CD1c-positive myeloid dendritic cell (primary cell): ENCODE measurements around the gene PSMB1.

Experiments
- DNase-seq: peaks from one replicate; pipeline ENCODE4 v3.0.0-alpha.2; 2016; ENCODE audit errors: extremely low spot score

Gene PSMB1

GRCh38 chr6:170552765-170553533, at the start of gene PSMB1:
PSMB1 (minus strand) TSS chr6:170553307; CDS start chr6:170553242, 65 bp downstream.
- DNase-seq = peak; percentile 95

- no peak for DNase-seq
Observed at GRCh38 chr6:170597278-170597677, 44.2 kb upstream of the PSMB1 start.

- DNase-seq = no peak
Observed at GRCh38 chr6:170596426-170596825, 43.3 kb upstream of the PSMB1 start.

- DNase-seq = no peak
Observed at GRCh38 chr6:170590725-170591124, 37.6 kb upstream of the PSMB1 start.

- DNase-seq = no peak
Observed at GRCh38 chr6:170584954-170585498, 31.9 kb upstream of the PSMB1 start.

GRCh38 chr6:170584181-170584953, 31.3 kb upstream of the PSMB1 start, which contains the start of gene PDCD2:
PDCD2 (minus strand) TSS chr6:170584637; CDS start chr6:170584581, 56 bp downstream.
- peak; percentile 95 for DNase-seq

- DNase-seq = no peak
Observed at GRCh38 chr6:170583756-170584180, 30.7 kb upstream of the PSMB1 start.

GRCh38 chr6:170578909-170579308, 25.8 kb upstream of the PSMB1 start:
- DNase-seq = no peak

GRCh38 chr6:170575250-170575649, 22.1 kb upstream of the PSMB1 start:
- no peak for DNase-seq

GRCh38 chr6:170572704-170573466, 19.8 kb upstream of the PSMB1 start:
- no peak for DNase-seq

GRCh38 chr6:170564936-170565530, 11.9 kb upstream of the PSMB1 start:
- no peak for DNase-seq

- no peak for DNase-seq
Observed at GRCh38 chr6:170561555-170561954, 8.4 kb upstream of the PSMB1 start.

GRCh38 chr6:170555305-170555704, 2.2 kb upstream of the PSMB1 start:
- no peak for DNase-seq

- DNase-seq = no peak
Observed at GRCh38 chr6:170554796-170555137, 1.7 kb upstream of the PSMB1 start.

GRCh38 chr6:170554013-170554795, 1.1 kb upstream of the PSMB1 start, which contains the start of gene TBP:
TBP (plus strand) TSS chr6:170554369; CDS start chr6:170557030, 2,661 bp downstream.
- peak; percentile 99 for DNase-seq

GRCh38 chr6:170553534-170554012, 466 bp upstream of the PSMB1 start:
- peak; percentile 63 for DNase-seq

- no peak for DNase-seq
Observed at GRCh38 chr6:170545405-170545804, 7.7 kb downstream of the PSMB1 start.

- no peak for DNase-seq
Observed at GRCh38 chr6:170542031-170542719, 10.9 kb downstream of the PSMB1 start.

- DNase-seq = no peak
Observed at GRCh38 chr6:170537329-170537728, 15.8 kb downstream of the PSMB1 start.

GRCh38 chr6:170536671-170537070, 16.4 kb downstream of the PSMB1 start:
- no peak for DNase-seq
